Gastrocnemius medialis (tissue), 4 donors: Measurements from ENCODE around the gene CDK2AP2.

ENCODE experiments used
- CTCF ChIP-seq, 5 experiments: fragments of 450-650 bp in 3 of 5; fragments of 200-600 bp in 2 of 5; sonication (generic) in 2 of 5; IDR thresholded peaks in 4 of 5; conservative IDR thresholded peaks in 1 of 5; 1 replicate in 4 of 5; 2 replicates in 1 of 5; pipeline ENCODE4 v1.5.1; 2016 to 2019; ENCODE audit warnings: antibody characterized with exemption in 5 of 5, mild to moderate bottlenecking in 3 of 5, moderate library complexity in 3 of 5
- POLR2A ChIP-seq, 2 donors: fragments of 450-650 bp; IDR thresholded peaks; one replicate each; pipeline ENCODE4 v1.6.1; 2017; ENCODE audit warnings: antibody characterized with exemption in 2 of 2, mild to moderate bottlenecking in 2 of 2, moderate library complexity in 2 of 2

- TF ChIP-seq CTCF (IDR thresholded peaks at IDR 0.05 in 4 of 5, conservative IDR thresholded peaks at IDR 0.05 in 1 of 5) (no peak), POLR2A (IDR thresholded peaks at IDR 0.05) (no peak)
Observed at GRCh38 chr11:67543585-67543984, 35.6 kb upstream of the CDK2AP2 start.
